Activated CD4-positive, alpha-beta T cell treated with anti-CD3 and anti-CD28 coated beads, Interleukin-2, amount 50 U/mL, for 16 hours (primary cell): Measurements from ENCODE around the gene EDEM1.
A peak's percentile ranks its signal among the peaks of the same experiment; 100 is the strongest.

Experiments
- DNase-seq: peaks from one replicate; pipeline ENCODE4 v3.0.0-alpha.2; 2020

EDEM1 gene

GRCh38 chr3:5201536-5201935, 14.0 kb downstream of the EDEM1 start:
- DNase-seq: no peak

DNA sequence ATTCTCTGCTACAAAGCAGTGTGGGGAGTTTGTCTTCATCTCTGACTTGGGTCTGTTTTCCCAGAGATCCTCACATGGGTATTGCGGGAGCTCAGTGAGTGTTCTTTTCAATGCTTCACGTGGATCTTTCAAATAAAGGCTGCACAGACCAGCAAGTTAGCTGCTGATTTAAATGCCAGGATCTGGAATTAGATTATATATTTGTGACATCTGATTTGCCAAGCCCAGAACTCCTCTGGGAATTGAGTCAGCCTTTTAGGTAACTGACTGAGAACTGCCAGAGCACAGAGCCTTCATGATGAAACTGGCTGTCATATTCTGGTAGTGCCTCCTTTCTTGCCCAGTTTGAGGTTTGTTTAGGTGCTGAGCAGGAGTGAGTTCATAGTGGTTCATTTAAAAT, 14.7 kb downstream of the EDEM1 start:
- DNase-seq: no peak

GRCh38 chr3:5205165-5205941, 17.8 kb downstream of the EDEM1 start:
- DNase-seq: no peak

GRCh38 chr3:5210926-5211325, 23.4 kb downstream of the EDEM1 start:
- DNase-seq: no peak

DNA sequence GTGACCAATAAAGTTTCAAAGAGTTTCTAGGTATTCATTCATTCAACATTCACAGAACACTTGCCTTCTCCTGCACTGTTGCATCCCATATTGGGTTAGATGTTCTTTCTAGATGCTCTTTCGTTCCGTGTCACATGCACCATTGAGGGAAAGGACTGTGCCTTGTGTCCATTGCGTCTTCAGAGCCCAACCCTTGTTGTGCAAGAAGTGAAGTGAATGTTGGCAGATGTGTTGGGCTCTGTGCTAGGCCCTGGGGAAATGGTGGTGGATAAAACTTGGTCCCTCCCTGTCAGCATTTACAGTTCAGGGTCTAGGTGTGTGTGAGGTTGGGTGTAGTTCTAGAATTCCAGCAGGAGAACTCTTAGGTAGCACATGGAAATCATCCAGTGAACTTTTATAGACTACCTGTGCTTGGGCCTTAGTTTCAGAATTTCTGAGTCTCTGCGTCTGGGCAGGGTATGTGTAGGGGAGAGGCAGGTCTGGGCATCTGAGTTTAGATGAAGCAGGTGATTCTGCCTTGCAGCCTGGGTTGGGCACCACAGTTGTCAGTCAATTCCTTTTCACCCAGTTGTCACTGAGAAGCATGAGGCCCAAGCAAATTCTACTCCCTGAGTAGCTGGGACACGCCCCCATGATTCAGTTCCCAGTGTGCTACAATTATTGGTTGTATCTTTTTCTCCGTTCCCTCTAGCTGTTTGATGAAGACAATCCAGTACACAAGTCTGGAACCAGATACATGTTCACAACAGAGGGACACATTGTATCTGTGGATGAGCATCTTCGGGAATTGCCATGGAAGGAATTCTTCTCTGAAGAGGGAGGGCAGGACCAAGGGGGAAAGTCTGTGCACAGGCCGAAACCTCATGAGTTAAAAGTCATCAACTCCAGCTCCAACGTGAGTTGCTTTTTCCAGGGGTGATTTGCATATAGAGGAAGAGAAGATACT, 25.4 kb downstream of the EDEM1 start:
- DNase-seq: no peak

- no peak for DNase-seq
Measured at GRCh38 chr3:5213574-5213966, 26.1 kb downstream of the EDEM1 start.

GRCh38 chr3:5214352-5214751, 26.8 kb downstream of the EDEM1 start:
- DNase-seq: no peak

DNA sequence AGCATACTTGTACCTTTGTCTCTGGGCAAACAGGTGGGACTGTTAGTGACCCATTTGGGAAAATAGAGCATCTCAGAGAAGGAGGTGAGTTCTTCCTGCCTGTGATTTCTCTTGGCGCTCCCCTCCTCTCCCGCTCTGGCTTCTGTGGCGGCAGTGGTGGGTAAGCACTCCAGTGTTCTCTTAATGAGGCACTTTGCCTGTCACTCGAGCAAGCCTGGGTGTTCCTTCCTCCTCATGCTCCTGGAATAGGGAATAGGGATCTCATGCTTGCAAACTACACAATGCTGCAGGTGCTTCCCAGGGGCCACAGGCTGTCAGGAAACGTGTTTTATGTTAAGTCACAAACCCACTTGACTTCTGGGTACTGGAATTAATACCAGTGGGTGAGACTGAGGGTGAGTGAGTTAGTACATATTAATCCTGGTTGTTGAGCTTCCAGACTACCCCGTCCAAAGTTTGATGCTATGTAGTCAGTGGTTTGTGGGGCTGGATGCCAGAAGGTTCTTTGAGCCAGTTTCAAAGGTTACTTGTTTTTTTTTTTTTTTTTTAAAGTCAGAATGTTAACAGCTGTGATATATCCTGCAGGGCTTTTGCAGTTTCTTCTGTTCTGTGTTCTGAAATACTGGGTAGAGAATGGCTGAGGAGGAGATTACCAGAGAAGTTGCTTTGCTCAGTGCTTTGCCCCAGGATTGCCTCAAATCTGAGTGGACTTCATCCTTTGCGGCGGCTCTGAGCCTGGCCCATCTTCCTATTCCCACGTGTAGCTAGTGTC, 30.5 kb downstream of the EDEM1 start:
- no peak for DNase-seq

GRCh38 chr3:5218815-5219214, 31.3 kb downstream of the EDEM1 start:
- DNase-seq: no peak

GRCh38 chr3:5219216-5219615, 31.7 kb downstream of the EDEM1 start:
- DNase-seq: no peak

DNA sequence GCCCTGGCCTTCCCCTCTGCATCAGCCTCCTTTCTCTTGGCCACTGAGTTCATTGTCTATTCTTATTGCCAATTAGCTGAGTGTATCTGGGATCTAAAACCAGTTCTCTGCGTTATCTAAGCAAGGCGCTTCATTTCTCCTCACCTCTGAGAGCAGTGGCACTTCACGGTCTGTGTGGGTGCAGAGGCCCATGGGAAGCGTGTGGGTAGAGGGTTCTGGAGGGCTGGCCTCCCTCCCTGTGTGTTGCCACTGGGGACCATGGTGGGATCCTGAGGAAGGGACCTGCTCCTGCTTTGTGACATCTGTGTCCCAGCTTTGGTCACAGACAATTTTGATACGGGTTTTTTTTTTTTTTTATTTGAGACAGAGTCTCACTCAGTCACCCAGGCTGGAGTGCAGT, 32.7 kb downstream of the EDEM1 start:
- no peak for DNase-seq

GRCh38 chr3:5220667-5221431, 33.3 kb downstream of the EDEM1 start:
- DNase-seq: no peak

DNA sequence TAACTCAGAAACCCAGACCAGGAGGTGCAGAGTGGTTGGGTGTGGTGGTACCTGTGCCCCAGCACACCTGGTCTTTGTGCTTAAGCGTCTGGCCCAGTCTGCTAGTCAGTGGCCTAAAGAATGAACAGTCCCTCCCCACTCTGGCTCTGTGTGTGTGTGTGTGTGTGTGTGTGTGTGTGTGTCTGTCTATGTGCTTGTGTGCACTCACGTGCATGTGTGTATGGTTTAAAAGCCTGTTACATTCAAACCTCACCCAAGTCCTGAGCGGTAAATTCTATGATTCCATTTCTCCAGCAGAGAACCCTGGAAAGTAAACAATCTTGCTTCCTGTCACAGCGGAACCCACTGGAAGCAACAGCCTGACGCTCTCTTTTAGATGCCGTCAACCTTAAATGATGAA, 34.2 kb downstream of the EDEM1 start:
- DNase-seq: no peak

DNA sequence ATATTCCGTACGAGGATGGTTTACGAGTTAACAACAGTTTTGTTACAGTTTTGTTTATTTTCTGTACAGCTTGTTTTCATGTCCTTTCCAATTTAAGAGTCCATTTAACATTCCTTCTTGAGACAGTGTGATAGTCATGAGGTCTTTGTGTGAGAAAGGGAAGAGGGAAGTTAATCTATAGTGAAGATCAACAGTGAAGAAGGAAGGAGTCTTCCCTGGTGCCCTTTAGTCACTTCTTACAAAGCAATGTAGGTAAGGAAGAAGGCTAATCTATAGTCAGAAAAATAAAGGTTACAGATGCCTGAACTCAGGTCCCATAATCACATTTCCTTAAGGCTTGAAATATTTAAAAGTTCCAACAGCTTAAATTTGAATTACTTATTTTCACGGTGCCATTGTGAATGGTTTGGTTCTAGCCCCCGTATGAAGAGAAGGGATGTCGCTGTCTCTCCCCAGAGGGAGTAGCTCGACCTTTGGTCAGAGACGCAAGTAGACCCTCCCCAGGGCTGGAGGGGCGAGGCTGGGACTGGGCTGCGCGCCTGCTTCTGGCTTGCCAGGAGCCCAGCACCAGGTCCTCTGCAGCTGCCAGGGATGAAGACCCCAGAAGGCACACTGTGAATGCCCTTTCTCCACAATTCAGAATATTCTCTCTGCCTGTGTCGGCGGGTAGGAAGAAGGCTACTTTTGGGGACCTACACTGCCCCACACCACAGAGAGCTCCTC, 34.9 kb downstream of the EDEM1 start:
- no peak for DNase-seq

DNA sequence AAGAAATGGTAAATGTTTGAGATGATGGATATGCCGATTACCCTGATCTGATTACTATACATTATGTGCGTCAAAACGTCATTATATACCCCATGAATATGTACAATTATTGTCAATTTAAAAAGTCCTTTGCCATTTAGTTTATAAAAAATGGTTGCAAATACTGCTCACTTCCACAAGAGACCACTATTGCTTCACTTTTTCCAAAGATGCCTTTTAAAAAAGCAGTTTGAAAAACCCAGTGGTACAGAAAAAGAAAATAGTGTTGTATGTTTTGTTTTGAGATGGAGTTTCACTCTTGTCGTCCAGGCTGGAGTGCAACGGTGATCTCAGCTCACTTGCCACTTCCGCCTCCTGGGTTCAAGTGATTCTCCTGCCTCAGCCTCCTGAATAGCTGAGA, 39.3 kb downstream of the EDEM1 start:
- peak; percentile 17 for DNase-seq

GRCh38 chr3:5227812-5228211, 40.3 kb downstream of the EDEM1 start:
- DNase-seq: no peak

DNA sequence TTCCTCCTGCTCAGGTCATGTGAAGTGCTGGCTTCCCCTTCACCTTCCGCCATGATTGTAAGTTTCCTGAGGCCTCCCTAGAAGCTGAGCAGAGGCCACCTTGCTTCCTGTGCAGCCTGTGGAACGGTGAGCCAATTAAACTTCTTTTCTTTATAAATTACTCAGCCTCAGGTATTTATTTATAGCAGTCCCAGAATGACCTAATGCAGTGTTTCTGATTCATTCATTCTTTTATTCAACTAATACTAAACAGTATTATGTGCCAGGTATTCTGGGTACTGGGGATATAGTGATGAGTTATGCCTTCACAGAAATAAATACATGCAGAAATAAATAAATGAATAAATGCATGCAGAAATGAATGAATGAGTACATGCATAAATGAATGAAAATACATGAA, 41.9 kb downstream of the EDEM1 start:
- no peak for DNase-seq

DNA sequence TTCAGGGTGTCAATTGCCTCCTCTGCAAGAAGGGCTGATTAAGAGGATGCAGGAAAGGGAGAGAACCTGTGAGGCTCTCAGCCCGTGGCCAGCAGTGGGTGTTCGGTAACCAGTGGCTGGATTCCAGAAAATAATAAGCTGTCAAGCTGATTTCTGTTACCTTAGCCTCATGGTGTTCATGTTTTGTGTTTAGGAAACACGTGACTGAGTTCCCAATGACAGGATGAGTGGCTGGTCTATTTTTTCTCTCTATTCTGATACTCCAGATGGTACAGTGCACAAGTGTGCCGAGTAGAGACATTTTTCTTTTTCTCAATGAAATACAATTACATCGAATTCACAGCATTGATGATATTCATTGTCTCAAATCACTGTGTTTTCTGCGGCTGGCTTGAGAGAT, 43.6 kb downstream of the EDEM1 start:
- no peak for DNase-seq

DNA sequence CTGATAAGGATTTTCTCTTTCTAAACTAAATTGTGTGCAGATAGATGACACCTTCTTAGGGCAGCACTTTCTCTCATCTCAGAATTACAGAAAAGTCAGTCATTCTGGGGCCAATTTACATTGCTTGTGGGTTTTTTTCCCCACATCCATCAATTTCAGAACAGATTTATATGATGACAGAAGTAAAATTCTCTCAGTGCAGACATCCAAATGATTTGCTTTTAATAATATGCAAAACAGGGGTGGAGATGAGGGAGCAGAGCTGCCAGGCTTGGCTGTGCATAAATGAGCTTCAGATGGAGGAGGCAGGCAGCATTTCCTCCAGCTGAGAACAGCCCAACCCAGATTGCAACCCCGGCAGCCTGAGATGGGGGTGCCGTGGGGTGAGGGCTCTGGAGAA, 44.0 kb downstream of the EDEM1 start:
- no peak for DNase-seq

DNA sequence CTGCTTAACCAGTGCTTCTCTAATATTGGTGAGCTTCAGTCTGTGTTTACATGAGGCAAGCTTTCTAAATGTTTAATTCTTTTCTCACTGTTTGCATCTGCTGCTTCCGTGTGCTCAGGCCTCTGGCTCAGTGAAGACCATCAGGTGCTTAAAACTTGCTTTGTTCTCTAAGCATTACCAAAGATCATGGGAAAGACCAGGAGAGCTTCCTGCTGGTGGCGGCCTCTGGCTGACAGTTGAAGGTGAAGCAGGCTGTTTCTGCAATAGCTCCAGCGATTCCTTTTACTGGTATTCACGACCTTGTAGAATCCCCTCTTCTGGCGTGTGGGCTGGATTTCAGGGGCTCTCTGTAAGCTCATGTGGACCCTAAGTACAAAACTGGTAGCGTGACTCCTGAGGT, 45.1 kb downstream of the EDEM1 start:
- no peak for DNase-seq

GRCh38 chr3:5233026-5233425, 45.5 kb downstream of the EDEM1 start:
- DNase-seq: no peak

- no peak for DNase-seq
Measured at GRCh38 chr3:5235655-5236054, 48.1 kb downstream of the EDEM1 start.
